GM21825 (cell line): ENCODE measurements around the gene TOMM5.

Source experiments
- ATAC-seq: cut with Tn5 transposase; IDR thresholded peaks from one replicate; pipeline ENCODE4 v1.9.1; 2021; ENCODE audit warnings: mild to moderate bottlenecking, moderate library complexity; ENCODE audit not compliant: unreplicated experiment

Gene TOMM5

GRCh38 chr9:37564916-37565315, 27.5 kb downstream of the TOMM5 start:
- no peak for ATAC-seq

DNA sequence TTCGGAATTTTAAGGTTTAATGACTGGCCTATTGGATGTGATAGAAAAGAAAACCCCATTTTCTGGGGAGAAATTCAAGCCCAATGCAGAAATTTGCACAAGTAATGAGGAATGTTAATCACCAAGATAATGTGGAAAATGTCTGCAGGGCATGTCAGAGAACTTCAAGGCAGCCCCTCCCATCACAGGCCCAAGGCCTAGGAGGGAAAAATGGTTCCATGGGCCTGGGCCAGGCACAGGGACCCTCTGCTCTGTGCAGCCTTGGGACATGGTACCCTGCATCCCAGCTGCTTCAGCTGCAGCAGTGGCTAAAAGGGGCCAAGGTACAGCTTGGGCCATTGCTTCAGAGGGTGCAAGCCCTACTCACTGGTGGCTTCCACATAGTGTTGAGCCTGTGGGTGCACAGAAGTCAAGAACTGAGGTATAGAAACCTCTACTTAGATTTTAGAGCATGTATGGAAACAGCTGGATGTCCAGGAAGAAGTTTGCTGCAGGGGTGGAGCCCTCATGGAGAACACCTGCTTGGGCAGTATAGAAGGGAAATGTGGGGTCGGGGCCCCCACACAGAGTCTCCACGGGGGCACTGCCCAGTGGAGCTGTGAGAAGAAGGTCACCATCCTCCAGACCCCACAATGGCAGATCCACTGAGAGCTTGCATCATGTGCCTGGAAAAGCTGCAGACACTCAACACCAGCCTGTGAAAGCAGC, 28.4 kb downstream of the TOMM5 start:
- ATAC-seq = no peak

DNA sequence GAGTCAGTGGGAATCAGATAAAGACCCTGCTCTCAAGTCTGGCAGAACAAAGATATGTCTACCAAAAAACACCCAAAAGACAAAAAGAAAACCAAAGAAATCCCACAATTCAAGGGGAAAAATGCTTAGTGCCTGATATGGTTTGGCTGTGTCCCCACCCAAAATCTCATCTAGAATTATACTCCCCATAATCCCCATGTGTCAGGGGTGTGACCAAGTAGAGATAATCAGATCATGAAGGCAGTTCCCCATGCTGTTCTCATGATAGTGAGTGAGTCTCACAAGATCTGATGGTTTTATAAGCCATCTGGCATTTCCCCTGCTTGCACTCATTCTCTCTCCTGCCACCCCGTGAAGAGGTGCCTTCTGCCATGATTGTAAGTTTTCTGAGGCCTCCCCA, 29.6 kb downstream of the TOMM5 start:
- ATAC-seq = no peak

- ATAC-seq = no peak
These were observed 30.7 kb downstream of the TOMM5 start for GRCh38 chr9:37561682-37562081.

DNA sequence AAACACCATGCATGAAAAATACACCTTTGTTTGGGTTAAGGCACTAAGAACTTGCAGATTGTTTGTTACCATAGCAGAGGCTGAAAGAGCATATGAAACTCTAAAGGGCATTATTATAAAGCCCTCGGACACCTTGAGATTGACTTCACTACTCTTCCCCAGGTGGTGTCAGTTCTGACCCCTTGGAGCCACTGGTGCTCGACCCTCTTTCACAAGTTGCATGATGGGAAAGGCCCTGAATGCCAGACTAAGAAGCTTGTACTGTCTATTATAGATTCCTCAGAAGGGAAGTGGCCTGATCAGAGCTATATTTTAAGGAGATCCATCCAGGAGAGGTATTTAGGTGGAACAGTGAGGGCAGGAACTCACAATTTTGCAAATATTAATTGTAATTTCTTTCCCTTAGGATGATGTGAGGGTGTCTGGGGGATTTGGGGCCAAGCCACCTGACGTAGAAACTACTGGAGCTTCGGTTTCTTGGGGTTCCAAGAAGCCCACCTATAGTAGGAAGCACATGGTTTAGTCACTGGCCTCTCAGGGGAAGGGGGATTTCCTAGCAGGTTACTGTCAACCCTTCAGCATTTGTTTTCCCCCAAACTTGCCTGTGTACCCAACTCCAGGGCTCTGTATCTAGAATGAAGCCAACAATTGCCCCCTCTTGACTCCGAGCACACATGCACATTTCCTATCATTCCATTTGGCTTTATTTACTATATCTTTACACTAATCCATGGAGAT, 32.4 kb downstream of the TOMM5 start:
- no peak for ATAC-seq

- ATAC-seq = no peak
These were observed 33.3 kb downstream of the TOMM5 start for GRCh38 chr9:37559125-37559524.

GRCh38 chr9:37555786-37556185, 36.6 kb downstream of the TOMM5 start:
- no peak for ATAC-seq

DNA sequence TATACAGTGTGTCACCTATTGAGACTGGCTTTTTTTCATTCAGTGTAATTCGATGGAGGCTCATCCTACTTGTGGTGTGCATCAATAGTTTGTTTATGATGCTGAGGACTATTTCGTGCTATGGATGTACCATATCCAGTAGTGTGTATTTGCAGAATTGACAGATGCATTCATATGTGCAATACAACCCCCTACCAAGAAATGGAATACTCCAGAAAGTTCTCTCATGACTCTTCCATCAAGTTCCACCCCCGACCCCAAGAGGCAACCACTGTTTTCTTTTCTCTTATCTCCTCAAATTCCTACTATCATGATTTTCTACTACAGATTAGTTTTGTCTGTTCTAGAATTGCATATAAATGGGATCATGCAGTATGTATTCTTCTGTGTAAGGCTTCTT, 38.1 kb downstream of the TOMM5 start:
- ATAC-seq = no peak

DNA sequence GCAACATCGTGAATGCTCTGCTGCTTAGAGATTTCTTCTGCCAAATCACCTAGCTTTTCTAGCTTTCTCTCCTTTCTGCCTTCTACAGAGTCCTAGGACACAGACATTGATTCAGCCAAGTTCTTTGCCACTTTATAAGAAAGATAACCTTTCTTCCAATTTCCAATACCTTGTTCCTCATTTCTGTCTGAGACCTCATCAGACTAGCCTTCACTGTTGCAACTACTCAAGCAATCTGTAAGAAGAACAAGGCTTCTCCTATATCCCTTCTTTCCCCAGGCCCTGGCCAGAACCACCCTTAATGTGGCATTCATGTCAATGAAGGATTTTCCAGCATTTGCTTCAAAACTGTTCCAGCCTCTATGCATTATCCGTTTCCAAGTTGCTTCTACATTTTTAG, 40.5 kb downstream of the TOMM5 start:
- no peak for ATAC-seq

- no peak for ATAC-seq
These were observed 40.9 kb downstream of the TOMM5 start for GRCh38 chr9:37551468-37551867.

- ATAC-seq = no peak
These were observed 41.6 kb downstream of the TOMM5 start for GRCh38 chr9:37550781-37551180.

- ATAC-seq = no peak
These were observed 42.9 kb downstream of the TOMM5 start for GRCh38 chr9:37549527-37549926.

DNA sequence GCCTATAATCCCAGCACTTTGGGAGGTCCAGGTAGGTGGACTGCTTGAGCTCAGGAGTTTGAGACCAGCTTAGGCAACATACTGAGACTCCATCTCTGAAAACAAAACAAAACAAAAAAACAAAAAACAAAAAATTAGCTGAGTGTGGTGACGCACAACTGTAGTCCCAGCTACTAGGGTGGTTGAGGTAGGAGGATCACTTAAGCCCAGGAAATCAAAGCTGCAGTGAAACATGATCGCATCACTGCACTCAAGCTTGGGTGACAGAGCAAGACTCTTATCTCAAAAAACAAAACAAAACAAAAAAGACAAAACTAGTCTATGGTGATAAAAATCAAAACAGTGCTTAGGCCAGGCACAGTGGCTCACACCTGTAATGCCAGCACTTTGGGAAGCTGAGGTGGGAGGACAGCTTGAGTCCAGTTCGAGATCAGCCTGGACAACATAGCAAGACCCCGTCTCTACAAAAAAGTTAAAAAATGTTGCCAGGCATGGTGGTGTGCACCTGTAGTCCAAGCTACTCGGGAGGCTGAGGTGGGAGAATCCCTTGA, 45.0 kb downstream of the TOMM5 start:
- ATAC-seq = no peak

GRCh38 chr9:37543468-37543867, 48.9 kb downstream of the TOMM5 start:
- ATAC-seq = no peak

GRCh38 chr9:37542895-37543294, 49.5 kb downstream of the TOMM5 start:
- ATAC-seq = no peak

DNA sequence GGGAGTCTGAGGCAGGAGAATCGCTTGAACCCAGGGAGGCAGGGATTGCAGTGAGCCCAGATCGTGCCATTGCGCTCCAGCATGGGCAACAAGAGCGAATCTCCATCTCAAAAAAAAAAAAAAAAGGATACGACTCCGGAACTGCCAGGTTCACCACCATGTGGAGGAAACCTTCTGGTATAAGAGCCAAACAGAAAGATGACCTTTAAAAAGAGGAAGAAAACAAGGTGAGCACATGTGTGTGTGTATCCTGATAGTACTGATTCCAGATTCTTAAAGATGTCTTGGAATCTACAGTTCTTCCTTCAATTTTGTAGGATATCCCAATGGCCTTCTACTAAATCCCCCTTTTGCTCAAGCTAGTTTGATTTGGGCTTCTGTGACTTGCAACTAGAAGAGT, 49.9 kb downstream of the TOMM5 start:
- no peak for ATAC-seq

DNA sequence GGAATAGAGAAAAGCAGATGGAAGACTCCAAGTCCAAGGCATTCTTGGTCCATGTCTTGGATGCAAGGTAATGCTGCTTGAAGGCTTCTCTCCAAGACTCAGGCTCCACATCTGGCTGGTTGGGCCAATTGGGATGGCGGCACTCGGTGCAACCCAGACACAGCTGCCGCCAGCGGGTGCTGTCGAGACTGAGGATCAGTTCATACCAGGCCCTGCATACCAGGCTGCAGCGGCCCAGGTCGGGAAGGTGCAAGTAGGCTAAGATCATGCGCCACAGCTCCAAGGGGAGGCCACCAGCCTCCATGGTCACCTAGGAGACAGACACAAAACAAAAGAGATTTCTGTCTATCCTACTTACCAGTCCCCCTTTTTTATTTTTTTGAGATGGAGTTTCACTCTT, 50.9 kb downstream of the TOMM5 start:
- ATAC-seq = no peak

GRCh38 chr9:37540634-37541033, 51.8 kb downstream of the TOMM5 start:
- no peak for ATAC-seq

- ATAC-seq = no peak
These were observed 52.8 kb downstream of the TOMM5 start for GRCh38 chr9:37539634-37540033.
